Lower leg skin (tissue), 4 donors: ENCODE results near the gene ZFAND2A. TPM values are rescaled to one million over a fixed set of nuclear protein-coding genes. Genes with fewer than 3 reads are reported as not detected.

Source experiments
- DNase-seq, 2 donors: peaks; one replicate each; pipeline ENCODE4 v3.0.0-alpha.2; 2019; ENCODE audit warnings: low spot score in 2 of 2
- H3K4me3 ChIP-seq: fragments of 200-600 bp; sonication (generic); 2 replicates; pipeline ENCODE4 v1.5.1; 2017; ENCODE audit warnings: mild to moderate bottlenecking, low read depth; ENCODE audit not compliant: poor library complexity, severe bottlenecking
- CTCF ChIP-seq, 3 donors: fragments of 450-650 bp; IDR thresholded peaks; one replicate each; pipeline ENCODE4 v1.5.1; 2016; ENCODE audit warnings: antibody characterized with exemption in 3 of 3, mild to moderate bottlenecking in 3 of 3, moderate library complexity in 2 of 3
- POLR2A ChIP-seq, 2 donors: fragments of 450-650 bp; IDR thresholded peaks; one replicate each; pipeline ENCODE4 v1.6.1; 2016 to 2017; ENCODE audit warnings: antibody characterized with exemption in 2 of 2, mild to moderate bottlenecking in 1 of 2, moderate library complexity in 1 of 2
- WGBS, 2 donors: methylation state at CpG; one replicate each; pipeline ENCODE4 v1.1.5; 2018; 5-methylcytosine and 5-hydroxymethylcytosine counted together
- intact Hi-C: fragments of 100-400 bp; cut with DNase I; formaldehyde crosslinking; loops from one replicate; pipeline ENCODE4 v1.15.0; 2023; ENCODE audit warnings: low total_unique reads
- total RNA-seq, 4 donors: library from RNA; depleted of rRNA; stranded (reverse); fragments of >200 nt; gene quantifications; one replicate each; pipeline ENCODE4 v1.1.0, GENCODE V29; 2016

ZFAND2A gene
- total RNA-seq, 4 donors from 2014 or later, result 9.4 to 26.0 (median 22.8) TPM

GRCh38 chr7:1189986-1190772, 30.2 kb upstream of the ZFAND2A start:
- intact Hi-C loops, result no loop called here
- DNase-seq, result no peak
- TF ChIP-seq CTCF (IDR thresholded peaks at IDR 0.05) (no peak), POLR2A (IDR thresholded peaks at IDR 0.05) (no peak)
- 87 to 90% methylated on average over 10 of the region's 10 CpGs for WGBS, 2 donors
- no peak overlapping the region for H3K4me3 ChIP-seq

- DNase-seq, result no peak
- intact Hi-C loops, result no loop called here
- TF ChIP-seq CTCF (IDR thresholded peaks at IDR 0.05), result no peak
- TF ChIP-seq POLR2A (IDR thresholded peaks at IDR 0.05), result no peak
- 89 to 96% methylated on average over 5 to 6 of the region's 6 CpGs for WGBS, 2 donors
- H3K4me3 ChIP-seq, result no peak overlapping the region
These were observed 28.8 kb upstream of the ZFAND2A start for GRCh38 chr7:1188720-1189294.

GRCh38 chr7:1187127-1187526, 27.1 kb upstream of the ZFAND2A start:
- DNase-seq, result no peak
- no peak for TF ChIP-seq POLR2A (IDR thresholded peaks at IDR 0.05)
- no peak for TF ChIP-seq CTCF (IDR thresholded peaks at IDR 0.05)
- 80 to 82% methylated on average over 11 of the region's 11 CpGs for WGBS, 2 donors
- intact Hi-C loops, result no loop called here
- H3K4me3 ChIP-seq, result no peak overlapping the region

- TF ChIP-seq POLR2A (IDR thresholded peaks at IDR 0.05) (no peak), CTCF (IDR thresholded peaks at IDR 0.05) (no peak)
- WGBS, 2 donors, result 45 to 59% methylated on average over 12 of the region's 12 CpGs
- no peak for DNase-seq
- no peak overlapping the region for H3K4me3 ChIP-seq
- intact Hi-C loops, result no loop called here
These were observed 21.6 kb upstream of the ZFAND2A start for GRCh38 chr7:1181640-1182039.

- WGBS, 2 donors, result 79 to 83% methylated on average over 19 of the region's 19 CpGs
- no peak overlapping the region for H3K4me3 ChIP-seq
- intact Hi-C loops, result no loop called here
- DNase-seq, result no peak
- no peak for TF ChIP-seq CTCF (IDR thresholded peaks at IDR 0.05)
- TF ChIP-seq POLR2A (IDR thresholded peaks at IDR 0.05), result no peak
These were observed 21.0 kb upstream of the ZFAND2A start for GRCh38 chr7:1181031-1181430.
